BE2C (cell line): ENCODE data around the gene CHRNB1.

Source experiments
- DNase-seq: peaks from one replicate; pipeline ENCODE4 v3.0.0-alpha.2; 2020
- H3K27me3 ChIP-seq: fragments of 250-450 bp; sonication (Bioruptor Pico); 2 replicates; pipeline ENCODE4 v1.5.1; 2020; ENCODE audit warnings: mild to moderate bottlenecking
- H3K36me3 ChIP-seq: fragments of 250-450 bp; sonication (Bioruptor Pico); 2 replicates; pipeline ENCODE4 v1.5.1; 2020; ENCODE audit warnings: mild to moderate bottlenecking
- H3K4me1 ChIP-seq: fragments of 250-450 bp; sonication (Bioruptor Pico); 2 replicates; pipeline ENCODE4 v1.5.1; 2020
- H3K4me3 ChIP-seq: 2 replicates; pipeline ENCODE4 v1.5.1; 2011; ENCODE audit warnings: low read depth, low read length
- H3K9me3 ChIP-seq: fragments of 250-450 bp; sonication (Bioruptor Pico); 2 replicates; pipeline ENCODE4 v1.5.1; 2020
- TF ChIP-seq, protein P1 (sequence below): IDR thresholded peaks from 2 replicates; pipeline ENCODE4 v1.5.1; 2012; ENCODE audit warnings: mild to moderate bottlenecking, low read depth, low read length

CHRNB1 gene

GRCh38 chr17:7419819-7420610 lies 24.8 kb upstream of the CHRNB1 start, which contains the start of gene SPEM1:
TSS of gene SPEM1 (plus strand) at chr17:7420324. CDS start at chr17:7420385, 61 bp downstream.
- Histone ChIP-seq H3K9me3 (no peaks in the 10 kb centered on the region), H3K4me1 (no peaks in the 10 kb centered on the region), H3K36me3 (no peaks in the 10 kb centered on the region), H3K27me3 (no peaks in the 10 kb centered on the region), H3K4me3 (no peak within 1 kb of the TSS)
- TF ChIP-seq, protein P1, sequence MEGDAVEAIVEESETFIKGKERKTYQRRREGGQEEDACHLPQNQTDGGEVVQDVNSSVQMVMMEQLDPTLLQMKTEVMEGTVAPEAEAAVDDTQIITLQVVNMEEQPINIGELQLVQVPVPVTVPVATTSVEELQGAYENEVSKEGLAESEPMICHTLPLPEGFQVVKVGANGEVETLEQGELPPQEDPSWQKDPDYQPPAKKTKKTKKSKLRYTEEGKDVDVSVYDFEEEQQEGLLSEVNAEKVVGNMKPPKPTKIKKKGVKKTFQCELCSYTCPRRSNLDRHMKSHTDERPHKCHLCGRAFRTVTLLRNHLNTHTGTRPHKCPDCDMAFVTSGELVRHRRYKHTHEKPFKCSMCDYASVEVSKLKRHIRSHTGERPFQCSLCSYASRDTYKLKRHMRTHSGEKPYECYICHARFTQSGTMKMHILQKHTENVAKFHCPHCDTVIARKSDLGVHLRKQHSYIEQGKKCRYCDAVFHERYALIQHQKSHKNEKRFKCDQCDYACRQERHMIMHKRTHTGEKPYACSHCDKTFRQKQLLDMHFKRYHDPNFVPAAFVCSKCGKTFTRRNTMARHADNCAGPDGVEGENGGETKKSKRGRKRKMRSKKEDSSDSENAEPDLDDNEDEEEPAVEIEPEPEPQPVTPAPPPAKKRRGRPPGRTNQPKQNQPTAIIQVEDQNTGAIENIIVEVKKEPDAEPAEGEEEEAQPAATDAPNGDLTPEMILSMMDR = no peak
- DNase-seq = no peak

- no peaks in the 10 kb centered on the region for H3K9me3 ChIP-seq
- H3K27me3 ChIP-seq = no peaks in the 10 kb centered on the region
- H3K36me3 ChIP-seq = no peaks in the 10 kb centered on the region
- TF ChIP-seq, protein P1 = no peak
- no peaks in the 10 kb centered on the region for H3K4me1 ChIP-seq
- DNase-seq = no peak
- H3K4me3 ChIP-seq = no peak overlapping the region
These were observed 23.7 kb upstream of the CHRNB1 start for GRCh38 chr17:7421186-7421585.

DNA sequence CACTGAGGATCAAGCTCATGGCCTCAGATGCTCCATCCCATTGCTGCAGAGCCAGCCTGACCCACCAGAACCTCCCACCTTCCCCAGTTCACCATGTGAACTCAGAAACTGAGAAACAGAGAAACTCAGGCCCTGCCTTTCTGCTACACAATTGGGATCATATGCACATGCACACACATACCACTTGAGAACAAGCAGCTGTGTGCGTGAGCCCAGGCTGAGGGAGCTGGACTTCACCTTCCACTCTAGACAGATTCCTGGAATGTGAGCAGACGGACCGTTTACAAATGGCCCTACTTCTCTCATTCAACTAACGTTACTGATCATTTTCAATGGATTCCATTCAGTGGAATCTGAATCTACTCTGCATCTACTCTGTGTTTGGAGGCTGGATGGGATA lies 21.2 kb upstream of the CHRNB1 start:
- Histone ChIP-seq H3K27me3 (no peaks in the 10 kb centered on the region), H3K36me3 (no peaks in the 10 kb centered on the region), H3K4me1 (no peaks in the 10 kb centered on the region), H3K9me3 (no peaks in the 10 kb centered on the region), H3K4me3 (no peak overlapping the region)
- TF ChIP-seq, protein P1 = no peak
- DNase-seq = no peak

- H3K9me3 ChIP-seq = no peaks in the 10 kb centered on the region
- no peaks in the 10 kb centered on the region for H3K27me3 ChIP-seq
- no peaks in the 10 kb centered on the region for H3K36me3 ChIP-seq
- H3K4me1 ChIP-seq = no peaks in the 10 kb centered on the region
- DNase-seq = no peak
- no peak within 1 kb of the TSS for H3K4me3 ChIP-seq
- TF ChIP-seq, protein P1 = no peak
These were observed 19.5 kb upstream of the CHRNB1 start, which contains the start of gene SPEM2 for GRCh38 chr17:7425316-7425715. TSS of gene SPEM2 (plus strand) at chr17:7425616. CDS start at chr17:7425689, 73 bp downstream.

GRCh38 chr17:7425756-7426155 lies 19.1 kb upstream of the CHRNB1 start:
- no peaks in the 10 kb centered on the region for H3K36me3 ChIP-seq

More at GRCh38 chr17:7425756-7426155, 19.1 kb upstream of the CHRNB1 start:
- no peaks in the 10 kb centered on the region for H3K4me1 ChIP-seq
- H3K27me3 ChIP-seq = no peaks in the 10 kb centered on the region
- DNase-seq = no peak
- H3K9me3 ChIP-seq = no peaks in the 10 kb centered on the region
- no peak overlapping the region for H3K4me3 ChIP-seq
- TF ChIP-seq, protein P1 = no peak
